Endothelial cell of umbilical vein (primary cell): ENCODE data around the gene RARA. TPM values are rescaled to one million over a fixed set of nuclear protein-coding genes. Genes with fewer than 3 reads are reported as not detected.

Experiments
- BruUV-seq: library from RNA; stranded (reverse); fragments of 400-500 nt; replicated peaks from 2 replicates; lab custom pipeline; 2021; lab: Mats Ljungman, UMichigan
- CTCF ChIA-PET: fragments of 300-600, 350-600 bp; sonication (Branson Sonifier 250); formaldehyde crosslinking; loops from one replicate; lab custom pipeline; 2021; ENCODE audit warnings: antibody characterized with exemption, inconsistent platforms; lab: Charles Lee
- POLR2A ChIA-PET: fragments of 300-600, 350-600 bp; sonication (Branson Sonifier 250); formaldehyde crosslinking; loops from one replicate; lab custom pipeline; 2021; ENCODE audit warnings: antibody characterized with exemption, inconsistent platforms; lab: Charles Lee
- DNase-seq: peaks from one replicate; pipeline ENCODE4 v3.0.0-alpha.2; 2011; ENCODE audit warnings: low read depth, low spot score
- FAIRE-seq: peaks from 2 replicates; lab custom pipeline; 2011; peaks lifted over from hg19 to GRCh38; lab: Jason Lieb, UNC
- H2AFZ ChIP-seq: 2 replicates; pipeline ENCODE4 v1.6.0; 2012; ENCODE audit warnings: low read depth, low read length, control low read depth, inconsistent platforms
- H3K27ac ChIP-seq: 2 replicates; pipeline ENCODE4 v1.5.1; 2011; ENCODE audit warnings: low read depth, mild to moderate bottlenecking, control low read depth, low read length, moderate library complexity; ENCODE audit not compliant: insufficient read depth
- H3K27me3 ChIP-seq, 2 experiments: 2 replicates each; pipeline versions ENCODE4 v1.6.0 to v1.6.1; 2011; ENCODE audit warnings: low read length in 2 of 2, mixed read lengths in 1 of 2; ENCODE audit not compliant: control insufficient read depth in 2 of 2, insufficient read depth in 2 of 2
- H3K36me3 ChIP-seq, 2 experiments: 2 replicates in 1 of 2; 3 replicates in 1 of 2; pipeline ENCODE4 v1.5.1; 2011; ENCODE audit warnings: low read length in 2 of 2, mild to moderate bottlenecking in 1 of 2, moderate library complexity in 1 of 2; ENCODE audit not compliant: control insufficient read depth in 2 of 2, insufficient read depth in 2 of 2; ENCODE audit errors: extremely low read depth in 1 of 2
- H3K4me1 ChIP-seq: 3 replicates; pipeline ENCODE4 v1.5.1; 2011; ENCODE audit warnings: mild to moderate bottlenecking, low read length; ENCODE audit not compliant: control insufficient read depth, insufficient read depth; ENCODE audit errors: extremely low read depth
- H3K4me2 ChIP-seq: 2 replicates; pipeline ENCODE4 v1.6.1; 2011; ENCODE audit warnings: low read length, control low read depth, mixed read lengths; ENCODE audit not compliant: insufficient read depth
- H3K4me3 ChIP-seq, 3 experiments: fragments of 200-600 bp in 1 of 3; sonication (generic), shearing (Covaris generic) in 1 of 3; replicated peaks in 1 of 3; 2 replicates each; pipeline ENCODE4 v1.5.1; 2011 to 2016; ENCODE audit warnings: control low read depth in 3 of 3, low read length in 3 of 3, mild to moderate bottlenecking in 2 of 3, inconsistent platforms in 1 of 3, low read depth in 1 of 3, moderate library complexity in 1 of 3; ENCODE audit not compliant: insufficient read depth in 1 of 3
- H3K79me2 ChIP-seq: 2 replicates; pipeline ENCODE4 v1.6.0; 2012; ENCODE audit warnings: low read length, inconsistent platforms; ENCODE audit not compliant: control insufficient read depth, insufficient read depth
- H3K9ac ChIP-seq: replicated peaks from 2 replicates; pipeline ENCODE3; 2011; ENCODE audit warnings: low read length, control low read depth; ENCODE audit not compliant: insufficient read depth; ENCODE audit errors: extremely low read depth
- H3K9me1 ChIP-seq: replicated peaks from 3 replicates; pipeline ENCODE4 v1.6.0; 2011; ENCODE audit warnings: mild to moderate bottlenecking, low read length; ENCODE audit not compliant: control insufficient read depth, insufficient read depth; ENCODE audit errors: extremely low read depth
- H3K9me3 ChIP-seq: replicated peaks from 2 replicates; pipeline ENCODE4 v1.5.1; 2012; ENCODE audit warnings: low read length, inconsistent platforms; ENCODE audit not compliant: control insufficient read depth, insufficient read depth
- H4K20me1 ChIP-seq: replicated peaks from 2 replicates; pipeline ENCODE3; 2011; ENCODE audit warnings: mild to moderate bottlenecking, low read length; ENCODE audit not compliant: control insufficient read depth, insufficient read depth; ENCODE audit errors: extremely low read depth
- CTCF ChIP-seq, 2 donors: IDR thresholded peaks; 1 replicate in 1 of 2; 2 replicates in 1 of 2; pipeline ENCODE4 v1.5.1; 2011; ENCODE audit warnings: low read length in 2 of 2, mild to moderate bottlenecking in 2 of 2, moderate library complexity in 2 of 2, control low read depth in 1 of 2, inconsistent platforms in 1 of 2, low read depth in 1 of 2; ENCODE audit not compliant: insufficient read depth in 1 of 2; ENCODE audit errors: extremely low read depth in 1 of 2
- EZH2 ChIP-seq: IDR thresholded peaks from 2 replicates; pipeline ENCODE4 v1.6.1; 2012; ENCODE audit warnings: borderline replicate concordance, low read depth, mild to moderate bottlenecking, moderate library complexity, low read length, inconsistent platforms; ENCODE audit not compliant: severe bottlenecking
- FOS ChIP-seq: IDR thresholded peaks from 2 replicates; pipeline ENCODE4 v1.6.1; 2011; ENCODE audit warnings: mild to moderate bottlenecking, low read length, moderate library complexity, borderline replicate concordance; ENCODE audit not compliant: insufficient read depth
- GATA2 ChIP-seq: IDR thresholded peaks from 2 replicates; pipeline ENCODE4 v1.7.0; 2011; ENCODE audit warnings: low read depth, mild to moderate bottlenecking, moderate library complexity, mixed read lengths, low read length; ENCODE audit not compliant: insufficient read length, insufficient read depth
- JUN ChIP-seq: IDR thresholded peaks from 2 replicates; pipeline ENCODE4 v1.6.1; 2011; ENCODE audit warnings: borderline replicate concordance, low read depth; ENCODE audit not compliant: insufficient read length, insufficient read depth
- MAX ChIP-seq: IDR thresholded peaks from 2 replicates; pipeline ENCODE4 v1.6.1; 2011; ENCODE audit not compliant: insufficient read depth, insufficient read length
- MYC ChIP-seq: IDR thresholded peaks from one replicate; pipeline ENCODE4 v1.6.1; 2011; ENCODE audit warnings: mild to moderate bottlenecking, low read depth, low read length
- POLR2A ChIP-seq: IDR thresholded peaks from 2 replicates; pipeline ENCODE4 v1.6.1; 2012; ENCODE audit warnings: low read depth, mild to moderate bottlenecking, control low read depth, low read length
- POLR2AphosphoS5 ChIP-seq: IDR thresholded peaks from 2 replicates; pipeline ENCODE4 v1.6.1; 2012; ENCODE audit warnings: low read depth, mild to moderate bottlenecking, control low read depth, low read length, moderate library complexity; ENCODE audit not compliant: insufficient read depth
- dilution Hi-C: fragments of 300-500 bp; cut with MboI; formaldehyde crosslinking; loops from one replicate; pipeline ENCODE4 v1.15.0; 2019; ENCODE audit warnings: low sequenced_read_pairs; ENCODE audit not compliant: extremely low pct_ligation_motif_present
- intact Hi-C: fragments of 100-400 bp; cut with micrococcal nuclease; formaldehyde crosslinking; loops from one replicate; pipeline ENCODE4 v1.10.0; 2022
- polyA plus RNA-seq, 4 experiments: library from polyadenylated mRNA; depleted of rRNA in 3 of 4; stranded (reverse) in 3 of 4; unstranded in 1 of 4; fragments of >200 nt; gene quantifications; 2 replicates each; pipeline versions ENCODE4 v1.2.1 to v1.2.3, GENCODE V29; 2011 to 2012; ENCODE audit warnings: missing spikeins in 1 of 4
- total RNA-seq: library from RNA; stranded (reverse); gene quantifications from 2 replicates; pipeline ENCODE4 v1.2.3, GENCODE V29; 2021

Gene RARA
- total and polyA plus RNA-seq, 2 donors (not counting 3 experiments of a cell fraction or from before 2014, with no cell fraction given) = 11.9 to 37.8 TPM

- intact Hi-C loops = loop anchor here (5.0 kb wide), 1 partner anchor 132 kb away; the partner anchor contains the start of gene WIPF2
- Histone ChIP-seq H3K4me2 (no peak overlapping the region), H3K27me3 (no peaks in the 10 kb centered on the region), H4K20me1 (no peaks in the 10 kb centered on the region), H3K36me3 (peaks cover 3 to 40% of the 10 kb centered on the region in 2 experiments), H3K4me1 (peaks cover 53% of the 10 kb centered on the region), H3K27ac (no peak overlapping the region), H3K9ac (no peak overlapping the region), H2AFZ (no peak overlapping the region), H3K79me2 (peaks cover 53% of the 10 kb centered on the region), H3K9me3 (no peaks in the 10 kb centered on the region), H3K9me1 (no peaks in the 10 kb centered on the region), H3K4me3 (no peak overlapping the region)
- BruUV-seq = no TSS peak
- DNase-seq (no peak), FAIRE-seq (peak; percentile 54)
- dilution Hi-C loops = no loop called here
- ChIA-PET CTCF (interaction anchor here (10.6 to 18.3 kb wide), 2 partner anchors 32 to 44 kb away, joined by 109 to 530 read pairs; partner anchors contain the start of gene RARA), POLR2A (no interaction called here)
- no peak for TF ChIP-seq GATA2
- TF ChIP-seq POLR2AphosphoS5 = no peak
- no peak for TF ChIP-seq MAX
- TF ChIP-seq MYC = no peak
- no peak for TF ChIP-seq JUN
- no peak for TF ChIP-seq CTCF (IDR thresholded peaks at IDR 0.05; ENCODE audit: extremely low read depth in 1 of 2, insufficient read depth in 1 of 2, low read depth in 1 of 2, low read length in 2 of 2)
- no peak for TF ChIP-seq EZH2
- no peak for TF ChIP-seq POLR2A
- no peak for TF ChIP-seq FOS
Measured at GRCh38 chr17:40349477-40349894, 40.5 kb downstream of the RARA start.
